ENCODE measurements around the gene BLZF1.

DNA sequence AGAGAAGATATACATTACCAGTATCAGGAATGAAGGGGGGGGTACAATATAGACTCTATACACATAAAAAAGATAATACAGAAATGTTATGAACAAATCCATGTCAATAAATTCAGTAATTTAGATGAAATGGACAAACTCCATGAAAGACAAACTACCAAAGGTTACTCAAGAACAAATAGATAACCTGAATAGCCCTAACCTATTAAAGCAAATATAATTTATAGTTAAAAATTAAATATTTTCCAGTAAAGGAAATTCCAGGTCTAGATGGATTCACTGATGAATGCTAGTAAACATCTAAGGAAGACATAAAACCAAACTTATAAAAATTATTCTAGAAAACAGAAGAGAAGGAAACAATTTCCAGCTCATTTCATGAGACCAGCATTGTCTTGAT lies 13.2 kb downstream of the BLZF1 start:
- TF ChIP-seq, protein P1, sequence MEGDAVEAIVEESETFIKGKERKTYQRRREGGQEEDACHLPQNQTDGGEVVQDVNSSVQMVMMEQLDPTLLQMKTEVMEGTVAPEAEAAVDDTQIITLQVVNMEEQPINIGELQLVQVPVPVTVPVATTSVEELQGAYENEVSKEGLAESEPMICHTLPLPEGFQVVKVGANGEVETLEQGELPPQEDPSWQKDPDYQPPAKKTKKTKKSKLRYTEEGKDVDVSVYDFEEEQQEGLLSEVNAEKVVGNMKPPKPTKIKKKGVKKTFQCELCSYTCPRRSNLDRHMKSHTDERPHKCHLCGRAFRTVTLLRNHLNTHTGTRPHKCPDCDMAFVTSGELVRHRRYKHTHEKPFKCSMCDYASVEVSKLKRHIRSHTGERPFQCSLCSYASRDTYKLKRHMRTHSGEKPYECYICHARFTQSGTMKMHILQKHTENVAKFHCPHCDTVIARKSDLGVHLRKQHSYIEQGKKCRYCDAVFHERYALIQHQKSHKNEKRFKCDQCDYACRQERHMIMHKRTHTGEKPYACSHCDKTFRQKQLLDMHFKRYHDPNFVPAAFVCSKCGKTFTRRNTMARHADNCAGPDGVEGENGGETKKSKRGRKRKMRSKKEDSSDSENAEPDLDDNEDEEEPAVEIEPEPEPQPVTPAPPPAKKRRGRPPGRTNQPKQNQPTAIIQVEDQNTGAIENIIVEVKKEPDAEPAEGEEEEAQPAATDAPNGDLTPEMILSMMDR (conservative IDR thresholded peaks at IDR 0.05; ENCODE audit: low read length): no peak
- TF ChIP-seq EZH2phosphoT487 (IDR thresholded peaks at IDR 0.05; ENCODE audit: borderline replicate concordance): no peak
